Prostate gland (tissue), 2 donors: ENCODE measurements around the gene RCOR1. TPM values are rescaled to one million over a fixed set of nuclear protein-coding genes. Genes with fewer than 3 reads are reported as not detected.

ENCODE experiments used
- DNase-seq: peaks from one replicate; pipeline ENCODE4 v3.0.0-alpha.2; 2019; ENCODE audit warnings: low spot score
- H3K27ac ChIP-seq, 2 donors: fragments of 200-600 bp; sonication (generic); 2 replicates each; pipeline ENCODE4 v1.5.1; 2017 to 2019
- H3K27me3 ChIP-seq: fragments of 200-600 bp; sonication (generic); replicated peaks from 2 replicates; pipeline ENCODE4 v1.5.1; 2019; ENCODE audit not compliant: insufficient read depth
- H3K36me3 ChIP-seq, 2 donors: fragments of 200-600 bp; sonication (generic); 1 replicate in 1 of 2; 2 replicates in 1 of 2; pipeline versions ENCODE4 v1.5.1 to v1.8.1; 2017 to 2019
- H3K4me1 ChIP-seq: fragments of 200-600 bp; sonication (generic); replicated peaks from 2 replicates; pipeline ENCODE4 v1.5.1; 2019
- H3K4me3 ChIP-seq, 2 donors: fragments of 200-600 bp; sonication (generic); 2 replicates each; pipeline ENCODE4 v1.5.1; 2017 to 2019
- H3K9me3 ChIP-seq: fragments of 200-600 bp; sonication (generic); 2 replicates; pipeline ENCODE4 v1.5.1; 2017
- POLR2A ChIP-seq: fragments of 450-650 bp; IDR thresholded peaks from one replicate; pipeline ENCODE4 v1.6.1; 2016; ENCODE audit warnings: antibody characterized with exemption, mild to moderate bottlenecking
- POLR2AphosphoS5 ChIP-seq: sonication (generic); formaldehyde crosslinking; IDR thresholded peaks from one replicate; pipeline ENCODE4 v1.6.1; 2017; ENCODE audit warnings: antibody characterized with exemption
- WGBS: methylation state at CpG from one replicate; pipeline ENCODE4 v1.1.5; 2018; 5-methylcytosine and 5-hydroxymethylcytosine counted together
- intact Hi-C: fragments of 100-400 bp; cut with DNase I; formaldehyde crosslinking; loops from one replicate; pipeline ENCODE4 v1.14.2; 2022
- total RNA-seq, 2 donors: library from RNA; depleted of rRNA; stranded (reverse); fragments of >200 nt; gene quantifications; one replicate each; pipeline ENCODE4 v1.1.0, GENCODE V29; 2016
- TF ChIP-seq, protein P1 (sequence below), 4 experiments: fragments of 200-600 bp in 2 of 4; fragments of 450-650 bp in 2 of 4; sonication (generic) in 2 of 4; IDR thresholded peaks; 1 replicate in 3 of 4; 2 replicates in 1 of 4; pipeline ENCODE4 v1.5.1; 2016 to 2019; ENCODE audit warnings: antibody characterized with exemption in 4 of 4, mild to moderate bottlenecking in 2 of 4, moderate library complexity in 2 of 4

The RCOR1 gene
- total RNA-seq, 2 donors from 2014 or later = 14.4 to 26.6 TPM

DNA sequence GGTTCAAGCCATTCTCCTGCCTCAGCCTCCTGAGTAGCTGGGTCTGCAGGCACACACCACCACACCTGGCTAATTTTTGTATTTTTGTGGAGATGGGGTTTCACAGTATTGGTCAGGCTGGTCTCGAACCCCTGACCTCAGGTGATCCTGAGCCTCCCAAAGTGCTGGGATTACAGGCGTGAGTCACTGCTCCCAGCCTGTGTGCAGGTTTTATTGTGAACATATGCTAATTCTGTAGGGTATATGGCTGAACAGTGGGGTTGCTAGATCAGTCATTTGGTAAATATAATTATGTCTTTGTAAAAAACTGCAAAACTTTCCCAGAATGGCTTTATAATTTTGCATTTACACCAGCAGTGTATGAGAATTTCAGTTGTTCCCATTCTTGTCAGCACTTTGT is 85.9 kb downstream of the RCOR1 start:
- 89% methylated on average over 2 of the region's 2 CpGs for WGBS
- Histone ChIP-seq H3K27ac (no peak overlapping the region), H3K27me3 (no peaks in the 10 kb centered on the region), H3K9me3 (no peaks in the 10 kb centered on the region), H3K4me3 (no peak overlapping the region), H3K36me3 (no peaks in the 10 kb centered on the region), H3K4me1 (no peaks in the 10 kb centered on the region)
- intact Hi-C loops = no loop called here
- DNase-seq = no peak
- TF ChIP-seq POLR2A (no peak), POLR2AphosphoS5 (no peak)
- TF ChIP-seq, protein P1, sequence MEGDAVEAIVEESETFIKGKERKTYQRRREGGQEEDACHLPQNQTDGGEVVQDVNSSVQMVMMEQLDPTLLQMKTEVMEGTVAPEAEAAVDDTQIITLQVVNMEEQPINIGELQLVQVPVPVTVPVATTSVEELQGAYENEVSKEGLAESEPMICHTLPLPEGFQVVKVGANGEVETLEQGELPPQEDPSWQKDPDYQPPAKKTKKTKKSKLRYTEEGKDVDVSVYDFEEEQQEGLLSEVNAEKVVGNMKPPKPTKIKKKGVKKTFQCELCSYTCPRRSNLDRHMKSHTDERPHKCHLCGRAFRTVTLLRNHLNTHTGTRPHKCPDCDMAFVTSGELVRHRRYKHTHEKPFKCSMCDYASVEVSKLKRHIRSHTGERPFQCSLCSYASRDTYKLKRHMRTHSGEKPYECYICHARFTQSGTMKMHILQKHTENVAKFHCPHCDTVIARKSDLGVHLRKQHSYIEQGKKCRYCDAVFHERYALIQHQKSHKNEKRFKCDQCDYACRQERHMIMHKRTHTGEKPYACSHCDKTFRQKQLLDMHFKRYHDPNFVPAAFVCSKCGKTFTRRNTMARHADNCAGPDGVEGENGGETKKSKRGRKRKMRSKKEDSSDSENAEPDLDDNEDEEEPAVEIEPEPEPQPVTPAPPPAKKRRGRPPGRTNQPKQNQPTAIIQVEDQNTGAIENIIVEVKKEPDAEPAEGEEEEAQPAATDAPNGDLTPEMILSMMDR (IDR thresholded peaks at IDR 0.05) = no peak

GRCh38 chr14:102683399-102684297 is 91.2 kb downstream of the RCOR1 start:
- no peak for DNase-seq
- Histone ChIP-seq H3K4me3 (no peak overlapping the region), H3K36me3 (no peaks in the 10 kb centered on the region), H3K27ac (no peak overlapping the region), H3K27me3 (no peaks in the 10 kb centered on the region), H3K4me1 (no peaks in the 10 kb centered on the region), H3K9me3 (no peaks in the 10 kb centered on the region)
- WGBS = 81% methylated on average over 29 of the region's 45 CpGs
- intact Hi-C loops = no loop called here
- no peak for TF ChIP-seq POLR2AphosphoS5
- no peak for TF ChIP-seq POLR2A
- TF ChIP-seq, protein P1 (IDR thresholded peaks at IDR 0.05) = no peak

- intact Hi-C loops = no loop called here
Observed at GRCh38 chr14:102684298-102684663, 91.8 kb downstream of the RCOR1 start.

GRCh38 chr14:102686196-102686801 is 93.8 kb downstream of the RCOR1 start:
- H3K9me3 ChIP-seq = no peaks in the 10 kb centered on the region
- WGBS = 76% methylated on average over 7 of the region's 7 CpGs
- no peak overlapping the region for H3K4me3 ChIP-seq
- H3K27me3 ChIP-seq = no peaks in the 10 kb centered on the region
- TF ChIP-seq POLR2A (no peak), POLR2AphosphoS5 (no peak)
- TF ChIP-seq, protein P1 (IDR thresholded peaks at IDR 0.05) = no peak
- no peaks in the 10 kb centered on the region for H3K4me1 ChIP-seq
- DNase-seq = no peak
- H3K36me3 ChIP-seq = no peaks in the 10 kb centered on the region
- intact Hi-C loops = no loop called here
- H3K27ac ChIP-seq = no peak overlapping the region

More at GRCh38 chr14:102684298-102684663, 91.8 kb downstream of the RCOR1 start:
- H3K27ac ChIP-seq = no peak overlapping the region
- WGBS = 82% methylated on average over 6 of the region's 6 CpGs
- no peaks in the 10 kb centered on the region for H3K4me1 ChIP-seq
- no peaks in the 10 kb centered on the region for H3K36me3 ChIP-seq
- H3K27me3 ChIP-seq = no peaks in the 10 kb centered on the region
- H3K9me3 ChIP-seq = no peaks in the 10 kb centered on the region
- TF ChIP-seq POLR2A = no peak
- TF ChIP-seq, protein P1 (IDR thresholded peaks at IDR 0.05) = no peak
- no peak for TF ChIP-seq POLR2AphosphoS5
- H3K4me3 ChIP-seq = no peak overlapping the region
- DNase-seq = no peak

GRCh38 chr14:102688290-102688689 is 95.8 kb downstream of the RCOR1 start:
- 65% methylated on average over 3 of the region's 3 CpGs for WGBS

More at GRCh38 chr14:102688290-102688689, 95.8 kb downstream of the RCOR1 start:
- H3K4me3 ChIP-seq = no peak overlapping the region
- TF ChIP-seq, protein P1 (IDR thresholded peaks at IDR 0.05) = no peak
- no peak for TF ChIP-seq POLR2AphosphoS5
- TF ChIP-seq POLR2A = no peak
- no peak for DNase-seq
- H3K36me3 ChIP-seq = no peaks in the 10 kb centered on the region
- H3K9me3 ChIP-seq = no peaks in the 10 kb centered on the region
- intact Hi-C loops = no loop called here
- H3K4me1 ChIP-seq = peaks cover 7% of the 10 kb centered on the region
- no peaks in the 10 kb centered on the region for H3K27me3 ChIP-seq
- no peak overlapping the region for H3K27ac ChIP-seq
